Measurements from ENCODE around the gene TFB1M. TPM values are rescaled to one million over a fixed set of nuclear protein-coding genes. Genes with fewer than 3 reads are reported as not detected.

TFB1M gene
- total RNA-seq, 1 donor: 18.8 TPM

GRCh38 chr6:155328539-155329459, 14.5 kb upstream of the TFB1M start:
- H3K27ac ChIP-seq (ENCODE audit: low read depth, low read length): no peak overlapping the region
- no peak for TF ChIP-seq CTCF (IDR thresholded peaks at IDR 0.05; ENCODE audit: extremely low read depth, low read depth, low read length)
- no peaks in the 10 kb centered on the region for H3K79me2 ChIP-seq (ENCODE audit: insufficient read depth, low read length)
- no peak overlapping the region for H3K4me3 ChIP-seq (ENCODE audit: insufficient read depth, low read length)
- H3K4me2 ChIP-seq (ENCODE audit: insufficient read depth, low read length): no peak overlapping the region
- H3K36me3 ChIP-seq (ENCODE audit: insufficient read depth, low read length): no peaks in the 10 kb centered on the region
- DNase-seq (ENCODE audit: insufficient read length, low spot score, missing footprints): no peak
- no peaks in the 10 kb centered on the region for H3K27me3 ChIP-seq (ENCODE audit: insufficient read depth, low read length)
- no peaks in the 10 kb centered on the region for H3K9me3 ChIP-seq (ENCODE audit: low read depth, low read length)
- no peaks in the 10 kb centered on the region for H4K20me1 ChIP-seq (ENCODE audit: insufficient read depth, low read length)
- peaks cover 8% of the 10 kb centered on the region for H3K4me1 ChIP-seq (ENCODE audit: insufficient read depth, low read length)
- H2AFZ ChIP-seq (ENCODE audit: low read length): peak overlapping the region; percentile 70

- H4K20me1 ChIP-seq (ENCODE audit: insufficient read depth, low read length): no peaks in the 10 kb centered on the region
- H3K9me3 ChIP-seq (ENCODE audit: low read depth, low read length): no peaks in the 10 kb centered on the region
- H3K27me3 ChIP-seq (ENCODE audit: insufficient read depth, low read length): no peaks in the 10 kb centered on the region
- H3K27ac ChIP-seq (ENCODE audit: low read depth, low read length): no peak overlapping the region
- TF ChIP-seq CTCF (IDR thresholded peaks at IDR 0.05; ENCODE audit: extremely low read depth, low read depth, low read length): no peak
- no peak overlapping the region for H3K4me3 ChIP-seq (ENCODE audit: insufficient read depth, low read length)
- H2AFZ ChIP-seq (ENCODE audit: low read length): peak overlapping the region; percentile 70
- H3K36me3 ChIP-seq (ENCODE audit: insufficient read depth, low read length): no peaks in the 10 kb centered on the region
- DNase-seq (ENCODE audit: insufficient read length, low spot score, missing footprints): peak; percentile 14
- no peak overlapping the region for H3K4me2 ChIP-seq (ENCODE audit: insufficient read depth, low read length)
- H3K79me2 ChIP-seq (ENCODE audit: insufficient read depth, low read length): no peaks in the 10 kb centered on the region
- peaks cover 6% of the 10 kb centered on the region for H3K4me1 ChIP-seq (ENCODE audit: insufficient read depth, low read length)
These were observed 13.8 kb upstream of the TFB1M start for GRCh38 chr6:155328074-155328538.

GRCh38 chr6:155327326-155328073, 13.2 kb upstream of the TFB1M start:
- Histone ChIP-seq H3K27ac (ENCODE audit: low read depth, low read length) (no peak overlapping the region), H3K4me1 (ENCODE audit: insufficient read depth, low read length) (peaks cover 6% of the 10 kb centered on the region), H2AFZ (ENCODE audit: low read length) (peak overlapping the region; percentile 70), H3K27me3 (ENCODE audit: insufficient read depth, low read length) (no peaks in the 10 kb centered on the region), H3K79me2 (ENCODE audit: insufficient read depth, low read length) (no peaks in the 10 kb centered on the region), H3K36me3 (ENCODE audit: insufficient read depth, low read length) (no peaks in the 10 kb centered on the region), H4K20me1 (ENCODE audit: insufficient read depth, low read length) (no peaks in the 10 kb centered on the region), H3K9me3 (ENCODE audit: low read depth, low read length) (no peaks in the 10 kb centered on the region), H3K4me2 (ENCODE audit: insufficient read depth, low read length) (no peak overlapping the region), H3K4me3 (ENCODE audit: insufficient read depth, low read length) (no peak overlapping the region)
- TF ChIP-seq CTCF (IDR thresholded peaks at IDR 0.05; ENCODE audit: extremely low read depth, low read depth, low read length): peak; percentile 75
- DNase-seq (ENCODE audit: insufficient read length, low spot score, missing footprints): peak; percentile 58
